ENCODE data around the gene SLC1A2.

GRCh38 chr11:35403765-35404387, 15.5 kb downstream of the SLC1A2 start:
- TF ChIP-seq POLR2A (IDR thresholded peaks at IDR 0.05) (no peak), CTCF (IDR thresholded peaks at IDR 0.05) (no peak)

All from lower leg skin (tissue), 3 donors.